UCSD-AML1 (cell line): ENCODE results near the gene BASP1.

Source experiments
- DNase-seq: peaks from one replicate; lab custom pipeline; 2025; ENCODE audit not compliant: unreplicated experiment; lab: John Stamatoyannopoulos, UW

Gene BASP1

DNA sequence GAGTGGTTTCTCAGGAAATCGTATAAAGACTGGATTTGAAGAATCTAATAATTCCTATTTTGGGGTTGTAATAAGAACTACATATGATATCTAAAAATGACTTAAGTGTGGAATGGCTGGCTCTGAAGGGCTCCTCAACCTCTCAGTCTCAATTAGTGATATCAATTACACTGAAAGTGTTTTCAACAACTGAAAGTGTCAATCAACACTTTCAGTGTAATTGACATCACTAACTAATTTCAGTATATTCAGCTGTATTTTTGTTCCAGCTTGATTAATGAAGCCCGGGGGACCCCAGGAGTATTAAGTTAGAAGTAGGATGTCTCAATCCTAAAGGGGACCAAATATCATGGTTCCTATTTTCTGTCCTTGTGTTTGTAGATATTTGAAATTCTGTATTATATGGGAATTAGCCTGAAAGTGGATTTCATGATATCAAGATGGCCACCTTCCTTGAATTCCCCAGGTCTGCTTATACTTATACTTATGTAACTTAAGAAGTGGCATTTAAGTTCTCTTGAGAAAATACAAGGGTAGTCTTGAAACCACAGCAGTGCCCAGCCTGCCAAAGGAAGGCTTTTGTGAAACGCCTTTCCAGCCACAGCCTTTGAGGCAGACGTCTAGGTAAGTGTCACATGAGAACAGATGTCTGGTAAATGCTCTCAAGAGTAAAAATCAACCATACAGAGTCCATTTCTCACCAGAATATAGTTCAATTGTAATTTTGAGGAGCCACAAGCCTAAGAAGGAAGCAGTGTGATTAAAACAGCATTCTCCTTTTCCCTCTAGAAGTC lies 4.6 kb downstream of the BASP1 start:
- DNase-seq, result no peak

GRCh38 chr5:17222664-17223063 lies 5.2 kb downstream of the BASP1 start:
- DNase-seq, result no peak

DNA sequence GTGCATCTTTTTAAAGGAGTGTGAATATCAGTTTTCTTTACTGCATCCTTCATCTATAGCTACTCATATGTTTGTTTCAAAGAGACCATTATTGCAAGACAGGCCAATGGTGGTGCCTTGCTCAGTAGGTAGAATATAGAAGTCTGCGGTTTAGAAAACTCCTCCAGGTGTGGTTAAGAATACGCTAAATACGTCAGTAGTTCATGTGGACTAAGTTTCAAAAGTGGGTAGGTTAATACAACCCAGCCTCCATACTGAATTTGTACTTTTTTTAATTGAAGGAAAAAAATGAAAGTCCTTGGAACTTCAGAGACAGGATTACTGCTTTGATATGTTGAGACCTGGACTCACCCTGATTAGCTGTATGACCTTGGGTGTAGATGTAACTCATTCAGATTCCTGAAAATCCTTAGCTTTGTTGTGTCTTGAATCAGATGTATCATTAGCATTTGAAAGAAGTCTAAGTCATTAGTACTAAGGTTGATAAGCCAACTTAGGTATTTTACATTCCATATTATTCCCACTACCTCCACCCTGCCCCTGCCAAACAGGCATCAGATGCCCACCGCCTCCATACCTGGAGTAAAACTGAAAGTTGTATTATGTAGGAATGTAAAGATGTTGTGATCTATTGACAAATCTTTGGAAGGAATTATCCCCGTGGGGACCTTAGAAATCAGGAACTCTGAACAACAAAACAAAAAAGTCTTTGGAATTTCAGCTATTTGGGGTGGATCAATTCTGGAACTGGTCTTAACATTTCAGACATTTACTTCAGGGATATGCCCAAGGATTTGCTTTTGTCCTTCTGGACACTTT lies 6.1 kb downstream of the BASP1 start:
- DNase-seq, result no peak

DNA sequence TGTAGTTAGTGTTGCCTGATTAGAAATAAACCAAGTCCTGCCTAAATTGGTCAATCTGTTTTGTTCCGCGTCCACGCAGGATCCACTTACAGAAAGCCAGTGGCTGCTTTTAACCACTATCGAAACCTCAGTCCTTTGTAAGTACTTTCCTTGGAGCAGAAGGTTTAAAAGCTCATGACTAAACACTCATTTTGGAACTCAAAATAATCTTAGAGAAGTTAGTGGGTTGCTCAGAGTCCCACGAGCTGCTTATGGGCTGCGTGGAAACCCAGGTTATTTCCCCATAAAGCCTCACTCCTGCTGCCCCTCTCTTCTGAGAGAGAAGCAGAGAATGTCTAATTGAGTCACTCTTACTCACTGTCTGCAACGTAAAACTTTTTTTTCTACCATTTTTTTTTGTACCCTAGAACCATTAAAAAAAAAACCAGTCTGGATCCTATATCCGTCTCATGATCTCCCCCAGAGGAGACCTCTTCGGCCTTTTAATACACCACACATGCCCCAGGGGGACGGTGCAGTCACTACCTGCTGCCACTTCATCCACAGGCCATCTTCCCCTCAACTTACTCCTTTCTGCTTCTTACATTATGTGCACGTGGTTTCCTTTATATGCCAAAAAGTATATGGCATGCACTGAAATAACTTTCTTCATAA lies 7.6 kb downstream of the BASP1 start:
- no peak for DNase-seq

- DNase-seq, result no peak
Measured at GRCh38 chr5:17225520-17225919, 8.1 kb downstream of the BASP1 start.

DNA sequence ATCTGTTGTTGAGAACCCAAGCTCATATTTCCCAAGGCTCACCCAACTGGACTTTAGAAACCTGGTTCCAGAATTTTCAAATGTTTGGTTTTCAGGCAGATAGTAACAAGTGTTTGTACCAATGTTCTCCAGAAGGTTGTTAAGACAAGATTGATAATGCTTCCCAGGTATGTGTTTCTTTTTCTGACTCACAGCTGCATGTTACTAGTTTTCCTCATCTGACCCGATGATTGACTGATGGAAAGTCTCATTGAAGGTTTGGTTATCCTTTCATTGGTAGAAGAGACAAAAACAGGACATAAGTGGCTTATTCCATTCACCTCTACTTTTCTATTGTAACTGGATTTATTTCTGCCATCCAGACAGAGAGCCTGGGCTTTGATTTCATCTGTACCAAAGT lies 10.4 kb downstream of the BASP1 start:
- no peak for DNase-seq

- no peak for DNase-seq
Measured at GRCh38 chr5:17228821-17229291, 11.4 kb downstream of the BASP1 start.

- DNase-seq, result no peak
Measured at GRCh38 chr5:17229313-17229712, 11.9 kb downstream of the BASP1 start.

DNA sequence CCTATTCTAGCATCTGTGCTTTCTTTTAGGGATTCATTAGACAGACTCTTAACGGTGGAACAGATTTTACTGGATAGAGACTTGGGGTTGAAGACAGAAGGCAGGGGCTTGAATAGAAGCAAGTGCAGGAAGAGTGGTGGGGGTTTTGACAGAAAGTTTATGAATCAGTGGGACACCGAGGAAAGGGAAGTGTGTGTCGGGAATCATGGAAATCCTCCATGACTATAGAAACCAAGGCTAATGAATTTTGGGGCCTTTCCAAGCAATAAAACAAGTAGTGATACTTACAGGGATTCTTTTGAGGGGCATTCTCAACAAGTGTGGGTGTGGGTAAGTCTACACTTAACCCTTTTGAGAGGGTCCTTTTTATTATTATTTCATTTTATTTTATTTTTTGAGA lies 12.8 kb downstream of the BASP1 start:
- DNase-seq, result no peak

GRCh38 chr5:17230808-17231525 lies 13.5 kb downstream of the BASP1 start:
- no peak for DNase-seq

- no peak for DNase-seq
Measured at GRCh38 chr5:17232405-17232804, 15.0 kb downstream of the BASP1 start.

- DNase-seq, result no peak
Measured at GRCh38 chr5:17233488-17233887, 16.1 kb downstream of the BASP1 start.

GRCh38 chr5:17234374-17234773 lies 16.9 kb downstream of the BASP1 start:
- no peak for DNase-seq

- no peak for DNase-seq
Measured at GRCh38 chr5:17235731-17236330, 18.4 kb downstream of the BASP1 start.

- DNase-seq, result no peak
Measured at GRCh38 chr5:17238521-17239041, 21.1 kb downstream of the BASP1 start.

- no peak for DNase-seq
Measured at GRCh38 chr5:17239953-17240352, 22.5 kb downstream of the BASP1 start.

GRCh38 chr5:17240487-17240886 lies 23.1 kb downstream of the BASP1 start:
- no peak for DNase-seq

- DNase-seq, result no peak
Measured at GRCh38 chr5:17241635-17242034, 24.2 kb downstream of the BASP1 start.

- no peak for DNase-seq
Measured at GRCh38 chr5:17243287-17244063, 26.0 kb downstream of the BASP1 start.
